GM18508 (cell line): ENCODE data around the gene SBF1.
"Not testable (repeated sequence)": the region's sequence is repeated elsewhere in the genome, so short reads cannot be mapped to it uniquely, and the experiment has no call there.

Experiments used
- ATAC-seq: cut with Tn5 transposase; IDR thresholded peaks from one replicate; pipeline ENCODE4 v1.9.1; 2021; ENCODE audit warnings: moderate number of reproducible peaks; ENCODE audit not compliant: insufficient read depth, unreplicated experiment

The SBF1 gene

GRCh38 chr22:50408311-50408710 is 66.5 kb downstream of the SBF1 start:
- ATAC-seq = no peak

- no peak for ATAC-seq
Observed at GRCh38 chr22:50406416-50407170, 68.2 kb downstream of the SBF1 start.

GRCh38 chr22:50403701-50404101 is 71.1 kb downstream of the SBF1 start:
- ATAC-seq = no peak

DNA sequence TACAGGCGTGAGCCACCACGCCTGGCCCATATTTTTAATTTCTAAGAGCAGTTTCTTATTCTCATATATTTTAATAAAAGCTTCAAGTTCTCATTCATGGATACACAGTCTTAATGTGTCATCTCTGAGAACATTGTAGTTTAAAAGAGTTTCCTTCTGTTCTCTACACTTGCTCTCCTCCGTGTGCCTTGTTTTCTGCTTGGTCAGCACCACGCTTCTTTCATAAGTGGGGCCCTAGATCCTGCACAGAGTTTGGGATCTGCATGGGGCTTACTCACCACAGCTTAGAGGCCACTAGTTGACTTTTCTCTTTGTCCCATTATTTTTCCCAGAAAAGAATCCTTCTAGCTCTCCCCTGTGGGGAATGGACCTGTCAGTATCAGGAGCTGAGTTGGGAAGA is 72.9 kb downstream of the SBF1 start:
- ATAC-seq = no peak

GRCh38 chr22:50400931-50401330 is 73.9 kb downstream of the SBF1 start:
- no peak for ATAC-seq

DNA sequence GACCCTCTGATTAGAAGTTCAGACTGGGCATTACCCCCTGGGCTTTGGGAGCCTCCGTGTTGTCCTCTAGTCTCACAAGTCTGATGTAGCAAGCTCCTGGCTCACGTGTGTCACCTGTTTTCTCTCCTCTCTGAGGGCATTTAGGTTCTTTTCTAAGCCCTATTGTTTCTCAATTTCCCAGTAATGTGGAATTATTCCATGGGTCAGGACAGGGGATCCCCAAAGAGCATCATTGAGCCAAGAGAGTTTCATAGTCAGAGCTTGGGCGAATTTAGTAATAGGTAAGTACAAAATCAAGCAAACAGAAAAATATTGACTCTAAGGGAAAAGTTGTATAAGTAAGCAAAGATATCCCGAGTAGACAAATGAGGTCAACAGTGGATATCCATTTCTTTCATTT is 74.4 kb downstream of the SBF1 start:
- ATAC-seq = no peak

DNA sequence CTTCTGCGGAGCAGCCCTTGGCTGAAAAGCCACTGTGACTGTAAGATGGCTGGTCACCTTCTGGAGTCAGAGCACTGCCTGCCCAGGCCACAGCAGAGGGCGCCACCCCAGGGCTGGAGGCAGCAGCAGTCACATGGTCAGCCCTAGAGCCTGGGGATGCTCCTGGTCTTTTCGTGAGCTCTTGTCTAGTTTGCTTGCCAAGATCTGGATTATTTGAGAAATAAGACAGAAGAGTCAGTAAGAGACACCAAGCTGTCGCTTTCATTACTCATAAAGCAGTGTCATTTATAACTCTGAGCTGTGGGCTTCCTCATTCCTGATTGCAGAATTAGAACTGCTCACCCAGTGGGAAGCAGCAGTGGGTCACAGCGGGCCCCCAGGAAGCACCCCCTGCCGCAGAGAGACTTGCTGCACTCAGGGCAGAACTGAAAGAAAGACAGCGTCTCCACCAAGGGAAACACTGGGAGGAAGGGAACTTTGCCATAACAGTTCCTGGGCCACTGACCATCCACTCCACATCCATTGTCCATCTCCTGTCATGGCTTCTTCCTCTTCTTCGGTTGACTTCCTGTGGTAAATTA is 75.0 kb downstream of the SBF1 start:
- ATAC-seq = no peak

GRCh38 chr22:50398831-50399648 is 75.8 kb downstream of the SBF1 start:
- ATAC-seq = no peak

GRCh38 chr22:50397371-50398060 is 77.3 kb downstream of the SBF1 start:
- not testable (repeated sequence) for ATAC-seq

- no peak for ATAC-seq
Observed at GRCh38 chr22:50396751-50397370, 78.0 kb downstream of the SBF1 start.
